Kidney epithelial cell (primary cell): ENCODE data around the gene SETBP1. TPM values are rescaled to one million over a fixed set of nuclear protein-coding genes. Genes with fewer than 3 reads are reported as not detected.

Experiments
- DNase-seq: peaks from one replicate; pipeline ENCODE4 v3.0.0-alpha.2; 2010; ENCODE audit warnings: low read depth
- H3K27me3 ChIP-seq: 2 replicates; pipeline ENCODE4 v1.6.0; 2011; ENCODE audit warnings: low read length; ENCODE audit not compliant: control insufficient read depth, insufficient read depth
- H3K36me3 ChIP-seq: 2 replicates; pipeline ENCODE4 v1.5.1; 2011; ENCODE audit warnings: low read length; ENCODE audit not compliant: control insufficient read depth, insufficient read depth
- H3K4me3 ChIP-seq: 2 replicates; pipeline ENCODE4 v1.5.1; 2011; ENCODE audit warnings: low read depth, mild to moderate bottlenecking, control low read depth, low read length
- total RNA-seq: library from RNA; depleted of rRNA; stranded (reverse); fragments of >200 nt; gene quantifications from 2 replicates; pipeline ENCODE4 v1.2.3, GENCODE V29; 2015
- TF ChIP-seq, protein P1 (sequence below): IDR thresholded peaks from 2 replicates; pipeline ENCODE4 v1.5.1; 2011; ENCODE audit warnings: mild to moderate bottlenecking, moderate library complexity, low read length, control low read depth, inconsistent platforms; ENCODE audit not compliant: insufficient read depth, poor library complexity, severe bottlenecking

Gene SETBP1
- total RNA-seq, 1 donor from 2014 or later: 2.9 TPM

DNA sequence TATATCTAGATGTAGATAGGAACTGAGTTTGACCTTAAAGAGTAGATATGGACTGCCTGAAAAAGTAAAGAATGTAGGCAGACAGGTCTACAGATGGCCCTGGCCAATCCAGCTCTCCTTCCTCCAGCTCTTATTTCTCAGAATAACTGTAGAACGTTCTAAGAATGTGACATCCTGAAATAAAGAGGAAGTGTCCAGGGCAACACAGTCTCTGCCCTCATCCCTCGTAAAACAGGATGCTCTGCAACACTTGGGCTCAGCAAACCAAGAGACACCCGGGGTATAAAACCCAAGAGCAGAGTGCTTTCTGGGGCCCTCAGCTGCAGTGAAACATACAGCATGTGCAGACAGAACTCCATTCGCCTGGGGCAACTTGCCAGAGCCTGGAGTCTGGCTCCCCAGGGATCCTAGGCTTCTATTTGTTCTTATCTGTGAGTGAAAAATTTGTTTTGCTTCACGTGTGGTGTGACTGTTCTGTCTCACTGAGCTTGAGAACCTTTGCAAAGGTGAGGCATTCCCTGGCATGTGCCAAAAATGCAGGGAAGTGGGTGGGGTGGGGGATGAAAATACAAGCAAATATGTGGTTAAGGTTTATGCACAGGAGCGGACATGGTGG, 401.0 kb downstream of the SETBP1 start:
- Histone ChIP-seq H3K4me3 (no peak overlapping the region), H3K36me3 (no peaks in the 10 kb centered on the region), H3K27me3 (no peaks in the 10 kb centered on the region)
- DNase-seq: no peak
- TF ChIP-seq, protein P1, sequence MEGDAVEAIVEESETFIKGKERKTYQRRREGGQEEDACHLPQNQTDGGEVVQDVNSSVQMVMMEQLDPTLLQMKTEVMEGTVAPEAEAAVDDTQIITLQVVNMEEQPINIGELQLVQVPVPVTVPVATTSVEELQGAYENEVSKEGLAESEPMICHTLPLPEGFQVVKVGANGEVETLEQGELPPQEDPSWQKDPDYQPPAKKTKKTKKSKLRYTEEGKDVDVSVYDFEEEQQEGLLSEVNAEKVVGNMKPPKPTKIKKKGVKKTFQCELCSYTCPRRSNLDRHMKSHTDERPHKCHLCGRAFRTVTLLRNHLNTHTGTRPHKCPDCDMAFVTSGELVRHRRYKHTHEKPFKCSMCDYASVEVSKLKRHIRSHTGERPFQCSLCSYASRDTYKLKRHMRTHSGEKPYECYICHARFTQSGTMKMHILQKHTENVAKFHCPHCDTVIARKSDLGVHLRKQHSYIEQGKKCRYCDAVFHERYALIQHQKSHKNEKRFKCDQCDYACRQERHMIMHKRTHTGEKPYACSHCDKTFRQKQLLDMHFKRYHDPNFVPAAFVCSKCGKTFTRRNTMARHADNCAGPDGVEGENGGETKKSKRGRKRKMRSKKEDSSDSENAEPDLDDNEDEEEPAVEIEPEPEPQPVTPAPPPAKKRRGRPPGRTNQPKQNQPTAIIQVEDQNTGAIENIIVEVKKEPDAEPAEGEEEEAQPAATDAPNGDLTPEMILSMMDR: no peak

GRCh38 chr18:45083226-45083855, 402.7 kb downstream of the SETBP1 start:
- H3K36me3 ChIP-seq: no peaks in the 10 kb centered on the region
- DNase-seq: no peak
- no peak overlapping the region for H3K4me3 ChIP-seq
- TF ChIP-seq, protein P1: no peak
- H3K27me3 ChIP-seq: no peaks in the 10 kb centered on the region

- TF ChIP-seq, protein P1: no peak
- Histone ChIP-seq H3K27me3 (no peaks in the 10 kb centered on the region), H3K36me3 (no peaks in the 10 kb centered on the region), H3K4me3 (no peak overlapping the region)
- DNase-seq: no peak
Observed at GRCh38 chr18:45084206-45084605, 403.5 kb downstream of the SETBP1 start.

- H3K36me3 ChIP-seq: no peaks in the 10 kb centered on the region
- no peak overlapping the region for H3K4me3 ChIP-seq
- DNase-seq: no peak
- H3K27me3 ChIP-seq: no peaks in the 10 kb centered on the region
- TF ChIP-seq, protein P1: no peak
Observed at GRCh38 chr18:45085916-45086624, 405.4 kb downstream of the SETBP1 start.

DNA sequence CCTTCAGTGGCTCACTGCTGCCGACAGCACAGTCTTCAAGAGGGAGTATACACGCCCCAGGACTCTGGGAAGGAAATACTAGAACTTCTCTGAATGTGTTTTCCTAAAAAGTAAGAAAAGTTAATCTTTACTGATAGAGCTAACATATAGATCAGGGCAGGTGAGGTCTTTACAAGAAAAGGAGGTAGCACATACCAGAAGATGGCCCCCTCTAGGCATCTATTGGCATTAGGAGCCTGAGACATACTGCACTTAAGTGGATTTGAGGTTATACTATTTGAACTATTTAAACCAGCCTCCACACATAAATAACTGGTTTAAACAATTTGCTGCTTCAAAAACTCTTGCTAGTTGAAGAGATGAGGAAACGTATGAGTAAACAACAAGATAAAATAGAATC, 406.1 kb downstream of the SETBP1 start:
- TF ChIP-seq, protein P1: no peak
- Histone ChIP-seq H3K36me3 (no peaks in the 10 kb centered on the region), H3K4me3 (no peak overlapping the region), H3K27me3 (no peaks in the 10 kb centered on the region)
- DNase-seq: no peak
